Measurements from ENCODE around the gene TINAGL1. TPM values are rescaled to one million over a fixed set of nuclear protein-coding genes. Genes with fewer than 3 reads are reported as not detected.

Gene TINAGL1
- total RNA-seq (100 to 1,000 TPM in 3 of 4 donors, 10 to 100 TPM in 1; 62.9 to 238 (median 132) TPM), polyA plus RNA-seq (10 to 100 TPM; 21.0 to 87.9 (median 40.9) TPM)

DNA sequence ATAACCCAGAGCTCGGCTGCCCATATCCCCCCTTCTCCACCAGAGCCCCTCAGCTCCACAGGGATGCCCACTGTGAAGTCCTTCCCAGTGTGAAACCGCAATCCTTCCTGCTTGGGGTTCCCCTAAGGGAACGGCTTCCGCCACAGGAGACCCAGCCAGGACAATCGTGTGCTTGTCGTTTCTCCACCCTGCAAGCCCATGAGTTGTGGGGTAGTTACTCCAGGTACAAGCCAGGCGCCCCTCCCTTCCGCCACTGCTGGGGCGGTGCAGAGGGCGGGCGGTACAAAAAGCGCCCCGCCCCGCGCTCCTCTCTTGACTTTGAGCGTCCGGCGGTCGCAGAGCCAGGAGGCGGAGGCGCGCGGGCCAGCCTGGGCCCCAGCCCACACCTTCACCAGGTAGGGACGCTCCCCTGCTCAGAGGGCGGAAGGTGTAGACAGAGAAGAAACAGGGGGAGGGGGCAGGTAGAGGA is at the start of gene TINAGL1:
Gene TINAGL1, plus strand, starts transcription at position 315 of the 469 bp plus-strand sequence. CDS start 634 bp downstream, outside the sequence.
- TF ChIP-seq EP300 (IDR thresholded peaks at IDR 0.05) (no peak), POLR2AphosphoS5 (IDR thresholded peaks at IDR 0.05) (peak; percentile 95 to 98 (median 98)), CTCF (IDR thresholded peaks at IDR 0.05) (no peak), POLR2A (IDR thresholded peaks at IDR 0.05) (peak; percentile 96 to 98)
- intact Hi-C loops (cut with DNase I): no loop called here
- H3K27ac ChIP-seq: peak within 1 kb of the TSS; percentile 94 to 98 (median 96)
- H3K4me3 ChIP-seq: peak within 1 kb of the TSS; percentile 59 to 77 (median 70)
- H3K36me3 ChIP-seq: no peaks in the 10 kb centered on the region
- peak; percentile 81 for DNase-seq
- no peaks in the 10 kb centered on the region for H3K9me3 ChIP-seq
- 2 to 8% methylated on average over 25 of the region's 25 CpGs for WGBS, 2 donors
- no peaks in the 10 kb centered on the region for H3K27me3 ChIP-seq
- H3K4me1 ChIP-seq: peaks cover 0 to 63% (median 56%) of the 10 kb centered on the region in 4 donors

- Histone ChIP-seq H3K4me3 (no peak overlapping the region), H3K27me3 (no peaks in the 10 kb centered on the region), H3K36me3 (no peaks in the 10 kb centered on the region), H3K27ac (no peak overlapping the region), H3K9me3 (no peaks in the 10 kb centered on the region), H3K4me1 (peaks cover 0 to 11% (median 0%) of the 10 kb centered on the region in 4 donors)
- no peak for TF ChIP-seq CTCF (IDR thresholded peaks at IDR 0.05)
- TF ChIP-seq POLR2AphosphoS5 (IDR thresholded peaks at IDR 0.05): no peak
- TF ChIP-seq EP300 (IDR thresholded peaks at IDR 0.05): no peak
- no peak for TF ChIP-seq POLR2A (IDR thresholded peaks at IDR 0.05)
- 63% methylated on average over 4 of the region's 4 CpGs for WGBS, 2 donors
- intact Hi-C loops (cut with DNase I): no loop called here
- DNase-seq: no peak
These were observed 46.2 kb upstream of the TINAGL1 start for GRCh38 chr1:31529999-31530684.

- intact Hi-C loops (cut with DNase I): no loop called here
- Histone ChIP-seq H3K36me3 (no peaks in the 10 kb centered on the region), H3K9me3 (no peaks in the 10 kb centered on the region), H3K27ac (no peak overlapping the region), H3K4me1 (peaks cover 0 to 11% (median 0%) of the 10 kb centered on the region in 4 donors), H3K4me3 (no peak overlapping the region), H3K27me3 (no peaks in the 10 kb centered on the region)
- TF ChIP-seq EP300 (IDR thresholded peaks at IDR 0.05): no peak
- TF ChIP-seq CTCF (IDR thresholded peaks at IDR 0.05): no peak
- TF ChIP-seq POLR2A (IDR thresholded peaks at IDR 0.05): no peak
- no peak for TF ChIP-seq POLR2AphosphoS5 (IDR thresholded peaks at IDR 0.05)
- DNase-seq: no peak
- WGBS, 2 donors: 35 to 67% methylated on average over 10 of the region's 10 CpGs
These were observed 44.9 kb upstream of the TINAGL1 start for GRCh38 chr1:31531177-31531999.

DNA sequence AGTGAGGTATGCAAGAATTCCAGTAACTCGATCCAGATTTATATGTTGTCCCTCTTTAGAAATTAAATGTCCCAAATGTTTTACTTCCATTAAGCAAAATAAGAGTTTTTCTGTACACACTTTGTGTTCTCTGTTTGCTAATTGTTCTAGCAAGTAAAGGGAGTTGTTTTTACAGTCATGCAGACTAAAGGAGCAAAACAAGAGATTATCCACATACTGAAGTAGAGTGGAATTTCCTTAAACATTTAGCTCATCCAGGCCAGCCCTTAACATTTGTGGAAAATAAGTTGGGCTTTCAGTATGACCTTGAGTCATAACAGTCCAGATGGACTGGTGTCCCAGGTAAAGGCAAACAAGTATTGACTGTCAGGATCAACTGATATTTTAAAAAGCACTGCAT is 44.1 kb upstream of the TINAGL1 start:
- 72 to 82% methylated on average over 1 of the region's 1 CpG for WGBS, 2 donors
- TF ChIP-seq POLR2A (IDR thresholded peaks at IDR 0.05) (no peak), POLR2AphosphoS5 (IDR thresholded peaks at IDR 0.05) (no peak), CTCF (IDR thresholded peaks at IDR 0.05) (no peak), EP300 (IDR thresholded peaks at IDR 0.05) (no peak)
- peaks cover 0 to 11% (median 0%) of the 10 kb centered on the region in 4 donors for H3K4me1 ChIP-seq
- H3K27me3 ChIP-seq: no peaks in the 10 kb centered on the region
- no peaks in the 10 kb centered on the region for H3K36me3 ChIP-seq
- intact Hi-C loops (cut with DNase I): no loop called here
- no peaks in the 10 kb centered on the region for H3K9me3 ChIP-seq
- no peak overlapping the region for H3K4me3 ChIP-seq
- H3K27ac ChIP-seq: no peak overlapping the region
- DNase-seq: no peak
